ENCODE results near the gene NPC1L1.
"Not testable (repeated sequence)": the region's sequence is repeated elsewhere in the genome, so short reads cannot be mapped to it uniquely, and the experiment has no call there.

Gene NPC1L1

DNA sequence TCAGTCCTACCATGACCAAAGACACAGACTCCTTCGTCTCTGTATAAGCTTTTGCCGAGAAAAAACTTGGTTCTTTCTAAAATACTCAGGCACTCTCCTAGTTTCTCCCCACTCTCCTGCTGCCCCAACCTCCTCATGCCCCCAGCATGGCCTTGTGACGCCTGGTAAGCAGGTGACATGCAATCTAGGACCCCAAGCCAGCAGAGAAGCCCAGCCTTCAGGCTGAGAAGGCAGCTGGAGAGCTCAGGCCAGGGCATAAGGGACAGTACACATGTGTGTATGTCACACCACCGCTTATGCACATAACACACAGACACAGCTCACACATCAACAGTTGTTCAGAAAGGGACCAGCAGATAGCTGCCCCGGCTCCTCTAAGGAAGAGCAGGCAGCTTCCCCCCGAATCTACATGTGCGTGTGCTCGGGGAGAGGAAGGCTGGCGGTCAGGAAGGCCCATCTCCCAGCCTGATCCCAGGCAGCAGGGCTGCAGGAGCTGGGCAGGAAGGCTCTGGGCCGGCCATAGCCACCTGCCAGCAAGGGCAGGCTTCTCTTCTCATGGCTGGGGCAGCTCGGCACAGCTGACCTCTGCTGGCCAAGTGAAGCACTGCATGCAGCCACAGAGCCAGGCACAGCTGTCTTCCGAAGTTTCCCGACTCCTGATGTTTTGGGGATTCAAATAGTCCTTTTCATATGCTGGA is 24.1 kb upstream of the NPC1L1 start:
- DNase-seq (ENCODE audit: low read depth in 3 of 3): peak; percentile 42 to 58 (median 44)

GRCh38 chr7:44564606-44565005 is 23.5 kb upstream of the NPC1L1 start:
- no peak for DNase-seq (ENCODE audit: low read depth in 3 of 3)

- DNase-seq (ENCODE audit: low read depth in 3 of 3): no peak
Measured at GRCh38 chr7:44563171-44563679, 22.1 kb upstream of the NPC1L1 start.

- DNase-seq (ENCODE audit: low read depth in 3 of 3): not testable (repeated sequence)
Measured at GRCh38 chr7:44562622-44562962, 21.5 kb upstream of the NPC1L1 start.

GRCh38 chr7:44561962-44562621 is 21.0 kb upstream of the NPC1L1 start:
- DNase-seq (ENCODE audit: low read depth in 3 of 3): no peak

DNA sequence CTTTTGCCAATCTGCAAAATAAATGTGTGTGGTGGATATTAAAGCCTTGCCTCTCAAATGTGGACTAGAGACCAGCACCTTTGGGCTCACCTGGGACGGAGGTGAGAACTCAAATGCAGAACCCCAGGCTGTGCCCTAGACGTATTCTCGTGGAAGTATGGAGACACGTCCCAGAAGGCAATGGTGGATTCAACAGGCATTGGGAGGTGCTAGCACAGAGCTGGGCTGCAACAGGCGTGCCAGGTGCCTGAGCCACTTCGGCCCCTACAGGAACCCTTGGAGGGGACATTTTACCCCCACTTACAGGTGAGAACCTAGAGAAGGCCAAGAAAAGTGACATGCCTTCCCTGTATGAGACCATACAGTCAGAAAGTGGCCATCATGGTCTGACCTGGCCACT is 20.4 kb upstream of the NPC1L1 start:
- no peak for DNase-seq (ENCODE audit: low read depth in 3 of 3)

- DNase-seq (ENCODE audit: low read depth in 3 of 3): no peak
Measured at GRCh38 chr7:44559485-44559884, 18.4 kb upstream of the NPC1L1 start.

DNA sequence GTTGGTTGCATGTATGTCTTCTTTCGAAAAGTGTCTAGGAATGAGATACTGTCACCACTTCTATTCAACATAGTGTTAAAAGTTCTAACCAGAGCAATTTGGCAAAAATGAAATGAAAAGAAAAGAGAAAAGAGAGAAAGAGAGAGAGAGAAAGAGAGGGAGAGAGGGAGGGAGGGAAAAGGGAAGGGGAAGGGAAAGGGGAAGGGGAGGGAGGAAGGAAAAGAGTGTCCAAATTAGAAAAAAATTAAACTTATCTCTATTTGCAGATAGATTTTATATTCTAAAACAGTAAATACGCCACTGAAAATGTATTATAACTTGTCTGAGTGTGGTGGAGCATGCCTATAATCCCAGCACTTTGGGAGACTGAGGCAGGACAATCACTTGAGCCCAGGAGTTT is 16.4 kb upstream of the NPC1L1 start:
- DNase-seq (ENCODE audit: low read depth in 3 of 3): no peak

DNA sequence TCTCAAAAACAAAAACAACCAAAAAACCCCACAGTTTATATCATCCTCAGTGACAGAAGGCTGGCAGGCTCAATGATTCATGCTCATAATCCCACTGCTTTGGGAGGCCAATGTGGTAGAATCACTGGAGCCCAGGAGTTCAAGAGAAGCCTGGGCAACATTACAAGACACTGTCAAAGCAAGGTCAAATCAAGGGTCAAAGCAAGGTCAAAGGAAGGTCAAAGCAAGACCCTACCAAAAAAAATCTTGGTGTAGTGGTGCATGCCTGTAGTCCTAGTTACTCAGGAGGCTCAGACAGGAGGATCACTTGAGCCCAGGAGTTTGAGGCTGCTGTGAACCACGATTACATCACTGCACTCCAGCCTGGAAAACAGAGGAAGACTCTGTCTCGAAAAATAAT is 14.2 kb upstream of the NPC1L1 start:
- no peak for DNase-seq (ENCODE audit: low read depth in 3 of 3)

- not testable (repeated sequence) for DNase-seq (ENCODE audit: low read depth in 3 of 3)
Measured at GRCh38 chr7:44552473-44553005, 11.4 kb upstream of the NPC1L1 start.

GRCh38 chr7:44549457-44549856 is 8.3 kb upstream of the NPC1L1 start:
- no peak for DNase-seq (ENCODE audit: low read depth in 3 of 3)

DNA sequence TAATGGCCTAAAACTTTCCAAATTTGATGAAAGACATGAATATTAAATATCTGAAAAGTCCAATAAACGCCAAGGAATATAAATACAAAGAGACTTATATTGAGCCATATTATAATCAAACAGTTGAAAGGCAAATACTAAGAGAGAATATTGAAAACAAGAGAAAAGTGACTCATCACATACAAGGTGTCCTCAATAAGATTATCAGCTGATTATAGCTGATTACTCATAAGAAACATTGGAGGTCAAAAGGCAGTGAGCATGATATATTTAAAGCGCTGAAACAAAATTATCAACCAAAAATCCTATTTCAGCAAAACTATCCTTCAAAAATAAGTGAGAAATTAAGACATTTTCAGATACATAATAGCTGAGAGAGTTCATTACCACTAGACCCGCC is 7.8 kb upstream of the NPC1L1 start:
- no peak for DNase-seq (ENCODE audit: low read depth in 3 of 3)

GRCh38 chr7:44547536-44548231 is 6.6 kb upstream of the NPC1L1 start:
- DNase-seq (ENCODE audit: low read depth in 3 of 3): no peak

GRCh38 chr7:44541876-44542610 is 913 bp upstream of the NPC1L1 start:
- DNase-seq (ENCODE audit: low read depth in 3 of 3): no peak

DNA sequence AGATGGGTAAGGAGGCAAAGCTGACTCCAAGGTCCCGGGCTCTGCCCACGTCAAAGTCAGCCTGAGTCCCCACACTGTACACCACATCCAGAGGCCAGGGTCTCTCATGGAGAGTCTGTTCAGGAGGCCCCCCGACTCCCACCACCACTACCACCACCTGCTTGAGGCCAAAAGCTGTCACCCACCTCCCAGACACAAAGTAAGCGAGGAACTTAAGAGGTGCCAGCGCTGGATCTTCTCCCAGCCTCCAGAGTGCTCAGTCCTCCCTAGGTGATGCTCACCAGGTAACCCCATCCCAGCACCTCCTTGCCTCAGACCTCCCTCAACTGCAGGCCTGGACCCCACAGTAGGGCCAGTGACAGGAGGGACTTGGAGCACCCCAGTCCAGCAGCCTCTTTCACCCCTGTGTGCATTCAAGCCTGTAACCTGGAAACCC is 520 bp downstream of the NPC1L1 start:
- DNase-seq (ENCODE audit: low read depth in 3 of 3): no peak

DNA sequence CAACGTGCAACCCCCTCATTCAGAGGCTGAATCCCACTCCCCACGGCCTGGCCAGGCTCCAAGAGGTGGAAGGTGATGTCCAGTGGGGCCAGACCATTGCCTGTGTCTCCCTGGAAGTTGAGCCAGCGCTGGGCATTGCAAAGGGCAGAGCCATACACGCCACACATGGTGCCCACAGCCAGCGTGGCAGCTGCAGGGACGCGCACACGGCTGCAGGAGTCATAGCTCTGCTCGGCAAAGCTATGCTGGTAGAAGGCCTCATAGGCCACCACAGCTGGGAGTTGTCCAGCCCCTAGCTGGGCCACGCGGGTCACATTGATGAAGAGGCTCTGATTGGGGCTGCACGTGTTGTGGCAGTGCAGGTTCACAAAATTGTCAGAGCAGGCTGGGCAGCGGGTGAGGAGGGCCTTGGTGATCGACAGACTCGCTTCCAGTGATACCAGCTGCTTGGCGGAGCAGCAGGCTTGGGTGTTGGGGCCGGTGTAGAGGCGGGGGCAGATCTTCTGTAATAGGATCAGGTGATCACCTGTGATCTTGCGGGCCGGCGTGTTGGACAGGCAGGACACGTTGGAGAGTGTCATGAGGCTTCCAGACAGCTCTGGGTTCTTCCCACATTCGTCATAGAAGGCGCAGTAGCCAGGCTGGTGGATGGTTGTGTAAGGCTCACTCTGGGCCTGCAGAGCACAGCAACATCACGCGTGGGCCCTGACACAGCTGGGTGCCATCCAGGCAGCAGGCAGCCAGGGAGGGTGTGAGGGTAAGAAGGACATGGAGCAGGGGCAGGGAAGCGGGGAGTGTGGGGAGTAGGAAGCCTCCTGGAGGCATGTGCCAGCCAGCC is 1.2 kb downstream of the NPC1L1 start:
- no peak for DNase-seq (ENCODE audit: low read depth in 3 of 3)

GRCh38 chr7:44538798-44539668 is 2.1 kb downstream of the NPC1L1 start:
- DNase-seq (ENCODE audit: low read depth in 3 of 3): no peak

DNA sequence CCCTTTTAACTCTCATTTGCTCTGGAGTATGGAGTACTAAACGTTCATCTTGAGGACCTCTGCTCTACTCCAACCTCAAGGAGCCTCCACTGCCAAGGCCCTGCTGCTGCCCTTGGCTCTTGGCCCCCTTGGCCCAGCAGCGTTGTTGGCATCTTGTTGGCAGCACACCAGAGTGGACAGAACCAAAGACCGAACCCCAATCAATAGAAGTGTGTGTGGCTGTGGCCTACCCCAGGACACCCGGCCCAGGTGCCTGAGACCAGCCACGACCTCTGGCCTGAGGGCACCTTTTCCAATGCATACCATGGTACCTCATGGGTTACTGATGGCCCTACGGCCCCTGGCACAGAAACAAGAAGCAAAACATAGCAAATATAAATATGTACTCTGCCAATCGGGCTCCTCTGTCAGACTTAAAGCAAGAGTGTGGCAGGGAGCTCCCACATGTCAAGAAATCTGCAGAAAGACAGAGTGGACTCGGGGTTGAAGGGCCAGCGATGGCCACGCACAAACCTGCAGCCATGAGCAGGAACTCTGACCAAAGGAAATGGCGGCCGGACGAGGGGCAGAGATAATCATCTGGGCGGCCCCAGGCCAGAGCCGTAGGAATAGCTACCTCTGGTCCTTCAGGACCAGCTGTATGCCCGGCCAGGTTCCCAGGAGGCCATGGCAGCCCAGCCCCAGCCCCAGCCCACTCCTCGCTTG is 2.9 kb downstream of the NPC1L1 start:
- no peak for DNase-seq (ENCODE audit: low read depth in 3 of 3)

- DNase-seq (ENCODE audit: low read depth in 3 of 3): no peak
Measured at GRCh38 chr7:44537442-44537841, 3.7 kb downstream of the NPC1L1 start.

Data from stimulated activated CD4-positive, alpha-beta T cell treated with anti-CD3 and anti-CD28 coated beads, TNF-alpha, amount 100 ng/mL, for 24 hours (primary cell).